Keratinocyte (primary cell): ENCODE data around the gene ANGPTL8. TPM values are rescaled to one million over a fixed set of nuclear protein-coding genes. Genes with fewer than 3 reads are reported as not detected.

Experiments used
- DNase-seq: peaks from one replicate; pipeline ENCODE4 v3.0.0-alpha.2; 2011; ENCODE audit warnings: low read depth, missing footprints, low spot score
- FAIRE-seq: peaks from 2 replicates; lab custom pipeline; 2011; peaks lifted over from hg19 to GRCh38; lab: Jason Lieb, UNC
- H2AFZ ChIP-seq: 2 replicates; pipeline ENCODE4 v1.6.0; 2012; ENCODE audit warnings: low read length, control low read depth, inconsistent platforms; ENCODE audit not compliant: control insufficient read depth
- H3K27ac ChIP-seq: 2 replicates; pipeline ENCODE4 v1.5.1; 2011; ENCODE audit warnings: low read length; ENCODE audit not compliant: control insufficient read depth, insufficient read depth
- H3K27me3 ChIP-seq: 3 replicates; pipeline ENCODE4 v1.6.0; 2011; ENCODE audit warnings: low read length; ENCODE audit not compliant: control insufficient read depth, insufficient read depth; ENCODE audit errors: extremely low read depth
- H3K36me3 ChIP-seq, 2 experiments: 2 replicates in 1 of 2; 3 replicates in 1 of 2; pipeline ENCODE4 v1.5.1; 2011; ENCODE audit warnings: low read length in 2 of 2, mild to moderate bottlenecking in 1 of 2; ENCODE audit not compliant: control insufficient read depth in 2 of 2, insufficient read depth in 2 of 2; ENCODE audit errors: extremely low read depth in 1 of 2
- H3K4me1 ChIP-seq: 3 replicates; pipeline ENCODE4 v1.5.1; 2011; ENCODE audit warnings: low read length; ENCODE audit not compliant: control insufficient read depth, insufficient read depth; ENCODE audit errors: extremely low read depth
- H3K4me2 ChIP-seq: 3 replicates; pipeline ENCODE4 v1.6.0; 2011; ENCODE audit warnings: low read depth, low read length; ENCODE audit not compliant: control insufficient read depth, insufficient read depth; ENCODE audit errors: extremely low read depth
- H3K4me3 ChIP-seq, 3 experiments: fragments of 200-600 bp in 1 of 3; sonication (generic) in 1 of 3; 2 replicates in 2 of 3; 3 replicates in 1 of 3; pipeline ENCODE4 v1.5.1; 2011 to 2016; ENCODE audit warnings: low read length in 3 of 3, mild to moderate bottlenecking in 3 of 3, control low read depth in 2 of 3, inconsistent platforms in 1 of 3, low read depth in 1 of 3, mixed read lengths in 1 of 3, mixed run types in 1 of 3, moderate library complexity in 1 of 3; ENCODE audit not compliant: control insufficient read depth in 2 of 3, insufficient read depth in 2 of 3; ENCODE audit errors: extremely low read depth in 1 of 3
- H3K79me2 ChIP-seq: 2 replicates; pipeline ENCODE4 v1.6.0; 2012; ENCODE audit warnings: low read length; ENCODE audit not compliant: control insufficient read depth, insufficient read depth
- H3K9ac ChIP-seq: 3 replicates; pipeline ENCODE4 v1.6.0; 2011; ENCODE audit warnings: low read length; ENCODE audit not compliant: control insufficient read depth, insufficient read depth; ENCODE audit errors: extremely low read depth
- H3K9me1 ChIP-seq: 3 replicates; pipeline ENCODE4 v1.6.0; 2011; ENCODE audit warnings: low read length; ENCODE audit not compliant: control insufficient read depth, insufficient read depth; ENCODE audit errors: extremely low read depth
- H3K9me3 ChIP-seq: 2 replicates; pipeline ENCODE4 v1.5.1; 2012; ENCODE audit warnings: low read depth, low read length; ENCODE audit not compliant: control insufficient read depth
- H4K20me1 ChIP-seq: 3 replicates; pipeline ENCODE4 v1.6.0; 2011; ENCODE audit warnings: low read length; ENCODE audit not compliant: control insufficient read depth, insufficient read depth; ENCODE audit errors: extremely low read depth
- CTCF ChIP-seq, 3 experiments: IDR thresholded peaks in 1 of 3; conservative IDR thresholded peaks in 1 of 3; optimal IDR thresholded peaks in 1 of 3; 2 replicates in 2 of 3; 3 replicates in 1 of 3; pipeline versions ENCODE3 to v1.5.1; 2011; ENCODE audit warnings: low read length in 3 of 3, mild to moderate bottlenecking in 3 of 3, moderate library complexity in 2 of 3, control low read depth in 1 of 3, inconsistent platforms in 1 of 3; ENCODE audit not compliant: insufficient read depth in 2 of 3; ENCODE audit errors: extremely low read depth in 1 of 3
- EZH2 ChIP-seq: IDR thresholded peaks from one replicate; pipeline ENCODE4 v1.6.1; 2012; ENCODE audit warnings: inconsistent platforms, mild to moderate bottlenecking, low read length, moderate library complexity
- dilution Hi-C: fragments of 300-500 bp; cut with MboI; formaldehyde crosslinking; loops from one replicate; pipeline ENCODE4 v1.7.0; 2020; ENCODE audit warnings: low sequenced_read_pairs; ENCODE audit not compliant: extremely low pct_ligation_motif_present
- polyA plus RNA-seq, 5 experiments: library from polyadenylated mRNA; depleted of rRNA in 3 of 5; stranded (reverse) in 3 of 5; stranded (forward) in 1 of 5; unstranded in 1 of 5; fragments of >200 nt; gene quantifications; 1 replicate in 1 of 5; 2 replicates in 3 of 5; 3 replicates in 1 of 5; pipeline versions ENCODE4 v1.2.1 to v1.2.3, GENCODE V29; 2011 to 2012; ENCODE audit warnings: missing spikeins in 2 of 5, low read depth in 1 of 5, low replicate concordance in 1 of 5

ANGPTL8 gene
- polyA plus RNA-seq, 1 donor (not counting 4 experiments of a cell fraction or from before 2014, with no cell fraction given), result 0.18 TPM

- no peak for DNase-seq
- Histone ChIP-seq H3K9ac (no peak overlapping the region), H2AFZ (no peak overlapping the region), H3K4me1 (no peaks in the 10 kb centered on the region), H3K36me3 (peaks cover 9 to 23% of the 10 kb centered on the region in 2 experiments), H3K79me2 (no peaks in the 10 kb centered on the region), H4K20me1 (no peaks in the 10 kb centered on the region), H3K4me2 (no peak overlapping the region), H3K9me3 (peaks cover 9% of the 10 kb centered on the region), H3K4me3 (no peak overlapping the region), H3K9me1 (no peaks in the 10 kb centered on the region), H3K27me3 (no peaks in the 10 kb centered on the region), H3K27ac (no peak overlapping the region)
- dilution Hi-C loops, result no loop called here
- no peak for TF ChIP-seq CTCF (optimal IDR thresholded peaks at IDR 0.05 in 1 of 3, IDR thresholded peaks at IDR 0.05 in 1 of 3, conservative IDR thresholded peaks at IDR 0.05 in 1 of 3; ENCODE audit: extremely low read depth in 1 of 3, insufficient read depth in 2 of 3, low read length in 3 of 3)
- TF ChIP-seq EZH2, result no peak
- no peak for FAIRE-seq
These were observed 16.2 kb upstream of the ANGPTL8 start for GRCh38 chr19:11223200-11223599.

- FAIRE-seq (no peak), DNase-seq (no peak)
- H3K4me3 ChIP-seq, result no peak overlapping the region
- peaks cover 9% of the 10 kb centered on the region for H3K9me3 ChIP-seq
- H2AFZ ChIP-seq, result no peak overlapping the region
- H3K36me3 ChIP-seq, result peaks cover 9 to 23% of the 10 kb centered on the region in 2 experiments
- H3K27me3 ChIP-seq, result no peaks in the 10 kb centered on the region
- H3K4me2 ChIP-seq, result no peak overlapping the region
- H3K9ac ChIP-seq, result no peak overlapping the region
- no peak overlapping the region for H3K27ac ChIP-seq
- TF ChIP-seq CTCF (optimal IDR thresholded peaks at IDR 0.05 in 1 of 3, IDR thresholded peaks at IDR 0.05 in 1 of 3, conservative IDR thresholded peaks at IDR 0.05 in 1 of 3; ENCODE audit: extremely low read depth in 1 of 3, insufficient read depth in 2 of 3, low read length in 3 of 3), result no peak
- TF ChIP-seq EZH2, result no peak
- no peaks in the 10 kb centered on the region for H3K4me1 ChIP-seq
- H3K9me1 ChIP-seq, result no peaks in the 10 kb centered on the region
- no peaks in the 10 kb centered on the region for H3K79me2 ChIP-seq
- no peaks in the 10 kb centered on the region for H4K20me1 ChIP-seq
- dilution Hi-C loops, result no loop called here
These were observed 15.0 kb upstream of the ANGPTL8 start for GRCh38 chr19:11224429-11224828.
